Hepatocyte (in vitro differentiated cells): ENCODE measurements around the gene RBKS. TPM values are rescaled to one million over a fixed set of nuclear protein-coding genes. Genes with fewer than 3 reads are reported as not detected.

Experiments
- DNase-seq: peaks from one replicate; pipeline ENCODE4 v3.0.0-alpha.2; 2016; ENCODE audit warnings: low spot score
- H2AFZ ChIP-seq: fragments of 200-600 bp; sonication (generic); 2 replicates; pipeline ENCODE4 v1.6.0; 2016; ENCODE audit warnings: antibody characterized with exemption, mild to moderate bottlenecking
- H3K27ac ChIP-seq: fragments of 200-600 bp; sonication (generic); 2 replicates; pipeline ENCODE4 v1.5.1; 2016; ENCODE audit warnings: mild to moderate bottlenecking
- H3K27me3 ChIP-seq: fragments of 200-600 bp; sonication (generic); 2 replicates; pipeline ENCODE4 v1.6.1; 2016
- H3K36me3 ChIP-seq: fragments of 200-600 bp; sonication (generic); replicated peaks from 2 replicates; pipeline ENCODE4 v1.5.1; 2016; ENCODE audit warnings: low read depth; ENCODE audit not compliant: insufficient read depth
- H3K4me1 ChIP-seq: fragments of 200-600 bp; sonication (generic); 2 replicates; pipeline ENCODE4 v1.5.1; 2016; ENCODE audit warnings: mild to moderate bottlenecking, moderate library complexity; ENCODE audit not compliant: insufficient read depth
- H3K4me2 ChIP-seq: fragments of 200-600 bp; sonication (generic); 2 replicates; pipeline ENCODE4 v1.6.0; 2016
- H3K4me3 ChIP-seq: fragments of 200-600 bp; sonication (generic); 2 replicates; pipeline ENCODE4 v1.5.1; 2016; ENCODE audit warnings: mild to moderate bottlenecking
- H3K79me2 ChIP-seq: fragments of 200-600 bp; sonication (generic); 2 replicates; pipeline ENCODE4 v1.6.0; 2017; ENCODE audit warnings: mild to moderate bottlenecking
- H3K9me2 ChIP-seq: fragments of 200-600 bp; sonication (generic); replicated peaks from 2 replicates; pipeline ENCODE4 v1.6.0; 2017; ENCODE audit warnings: mild to moderate bottlenecking; ENCODE audit not compliant: insufficient read depth
- H3K9me3 ChIP-seq: fragments of 200-600 bp; sonication (generic); 2 replicates; pipeline ENCODE4 v1.5.1; 2016; ENCODE audit warnings: low read depth, mild to moderate bottlenecking
- H4K20me1 ChIP-seq: fragments of 200-600 bp; sonication (generic); 2 replicates; pipeline ENCODE4 v1.6.0; 2016; ENCODE audit warnings: mild to moderate bottlenecking; ENCODE audit not compliant: insufficient read depth, poor library complexity, severe bottlenecking
- EZH2 ChIP-seq: fragments of 200-600 bp; sonication (generic); IDR thresholded peaks from 2 replicates; pipeline ENCODE4 v1.6.1; 2016; ENCODE audit warnings: antibody characterized with exemption, mild to moderate bottlenecking, borderline replicate concordance
- EZH2phosphoT487 ChIP-seq: fragments of 200-600 bp; sonication (generic); IDR thresholded peaks from one replicate; pipeline ENCODE4 v1.6.1; 2018; ENCODE audit warnings: antibody characterized with exemption, mild to moderate bottlenecking, low read depth, moderate library complexity; ENCODE audit not compliant: unreplicated experiment, severe bottlenecking
- WGBS: methylation state at CpG from one replicate; pipeline ENCODE4 v1.1.6; 2016; ENCODE audit warnings: low lambda C conversion rate; ENCODE audit errors: missing lambda C conversion rate; 5-methylcytosine and 5-hydroxymethylcytosine counted together
- polyA plus RNA-seq: library from polyadenylated mRNA; unstranded; fragments of >200 nt; fragmentation: Nextera tagmentation; extraction: Ambion mirVana; gene quantifications from 2 replicates; pipeline ENCODE4 v1.2.1, GENCODE V29; 2016
- total RNA-seq: library from RNA; depleted of rRNA; stranded (reverse); fragments of >200 nt; gene quantifications from 2 replicates; pipeline ENCODE4 v1.2.3, GENCODE V29; 2014
- TF ChIP-seq, protein P1 (sequence below): fragments of 200-600 bp; sonication (generic); IDR thresholded peaks from 2 replicates; pipeline ENCODE4 v1.5.1; 2016; ENCODE audit warnings: antibody characterized with exemption, mild to moderate bottlenecking; ENCODE audit not compliant: poor library complexity

RBKS gene
- total and polyA plus RNA-seq, 2 experiments from 2014 or later = 5.5 to 7.2 TPM

DNA sequence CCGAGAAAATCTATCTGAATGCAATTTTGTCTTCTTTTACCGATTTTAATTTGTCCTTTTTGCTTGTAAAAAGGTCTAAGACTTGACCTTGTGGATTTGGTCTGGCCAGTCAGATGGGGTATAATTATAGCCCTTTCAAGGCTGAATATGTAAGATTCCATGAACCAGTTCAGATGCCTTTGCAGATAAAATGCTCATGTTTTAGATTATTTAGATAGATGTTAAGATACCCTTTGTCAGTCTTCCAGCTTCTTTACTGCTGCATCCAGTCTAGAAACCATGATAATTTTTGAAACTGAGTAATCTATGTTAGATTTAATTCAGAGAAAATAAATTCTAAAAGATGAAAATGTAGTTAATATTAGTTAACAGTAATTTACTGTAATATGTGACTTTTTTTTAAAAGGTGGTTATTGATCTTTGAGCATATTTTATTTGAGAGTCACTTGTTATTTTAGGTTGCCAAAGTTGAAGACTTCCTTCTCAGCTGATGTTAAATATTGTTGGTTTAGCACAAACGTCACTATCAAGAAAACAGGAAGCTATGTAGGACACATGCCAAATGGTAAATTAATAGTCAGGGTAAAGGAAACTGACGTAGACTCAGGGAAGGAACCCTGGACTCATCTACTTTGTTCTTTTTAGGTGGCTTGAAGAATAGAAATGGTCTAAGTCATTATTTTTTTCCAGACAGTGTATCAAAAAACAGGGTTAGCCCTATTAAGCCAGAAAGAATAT lies 30.1 kb upstream of the RBKS start:
- DNase-seq = no peak

DNA sequence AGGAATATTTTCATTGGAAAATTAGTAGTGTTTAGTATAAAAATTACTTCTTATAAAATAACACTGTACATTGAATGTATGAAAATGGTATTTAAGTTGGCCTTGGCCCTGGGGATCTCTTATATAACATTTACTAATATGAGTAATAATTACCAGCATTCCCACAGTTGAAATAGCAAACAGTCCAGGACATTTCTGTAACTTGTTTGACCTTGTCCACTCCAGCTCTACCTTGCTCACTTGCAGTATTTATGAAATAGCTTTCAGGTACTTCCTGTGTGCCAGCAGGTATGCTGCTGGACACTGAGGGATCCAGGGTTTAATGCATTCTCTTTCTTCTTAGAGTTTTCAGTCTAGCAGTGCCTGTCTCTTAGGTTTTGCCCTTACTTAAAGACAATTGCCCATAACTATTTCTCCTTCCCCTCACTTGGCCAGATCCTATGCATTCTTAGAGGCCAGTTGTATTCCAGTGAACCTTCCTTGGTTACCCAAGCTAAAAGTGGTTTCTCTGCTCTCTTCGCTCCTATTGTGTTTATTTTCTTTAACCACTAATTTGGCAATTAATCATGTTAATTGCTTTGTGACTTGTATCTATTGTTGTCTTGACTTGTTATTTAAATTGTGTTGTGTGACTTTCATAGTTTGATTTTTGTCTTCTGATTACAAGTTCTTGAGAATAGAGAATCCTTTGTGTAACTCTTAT lies 26.3 kb upstream of the RBKS start:
- TF ChIP-seq EZH2 (no peak), EZH2phosphoT487 (no peak)
- TF ChIP-seq, protein P1, sequence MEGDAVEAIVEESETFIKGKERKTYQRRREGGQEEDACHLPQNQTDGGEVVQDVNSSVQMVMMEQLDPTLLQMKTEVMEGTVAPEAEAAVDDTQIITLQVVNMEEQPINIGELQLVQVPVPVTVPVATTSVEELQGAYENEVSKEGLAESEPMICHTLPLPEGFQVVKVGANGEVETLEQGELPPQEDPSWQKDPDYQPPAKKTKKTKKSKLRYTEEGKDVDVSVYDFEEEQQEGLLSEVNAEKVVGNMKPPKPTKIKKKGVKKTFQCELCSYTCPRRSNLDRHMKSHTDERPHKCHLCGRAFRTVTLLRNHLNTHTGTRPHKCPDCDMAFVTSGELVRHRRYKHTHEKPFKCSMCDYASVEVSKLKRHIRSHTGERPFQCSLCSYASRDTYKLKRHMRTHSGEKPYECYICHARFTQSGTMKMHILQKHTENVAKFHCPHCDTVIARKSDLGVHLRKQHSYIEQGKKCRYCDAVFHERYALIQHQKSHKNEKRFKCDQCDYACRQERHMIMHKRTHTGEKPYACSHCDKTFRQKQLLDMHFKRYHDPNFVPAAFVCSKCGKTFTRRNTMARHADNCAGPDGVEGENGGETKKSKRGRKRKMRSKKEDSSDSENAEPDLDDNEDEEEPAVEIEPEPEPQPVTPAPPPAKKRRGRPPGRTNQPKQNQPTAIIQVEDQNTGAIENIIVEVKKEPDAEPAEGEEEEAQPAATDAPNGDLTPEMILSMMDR = no peak
- no peaks in the 10 kb centered on the region for H4K20me1 ChIP-seq
- H3K36me3 ChIP-seq = no peaks in the 10 kb centered on the region
- peak; percentile 16 for DNase-seq
- no peak overlapping the region for H3K4me3 ChIP-seq
- peaks cover 3% of the 10 kb centered on the region for H3K79me2 ChIP-seq
- no peaks in the 10 kb centered on the region for H3K9me3 ChIP-seq
- H3K27me3 ChIP-seq = no peaks in the 10 kb centered on the region
- no peaks in the 10 kb centered on the region for H3K9me2 ChIP-seq
- 100% methylated on average over 1 of the region's 1 CpG for WGBS
- H3K4me2 ChIP-seq = no peak overlapping the region
- peaks cover 35% of the 10 kb centered on the region for H3K4me1 ChIP-seq
- H3K27ac ChIP-seq = peak overlapping the region; percentile 52
- H2AFZ ChIP-seq = no peak overlapping the region

More for the DNA sequence above, 30.1 kb upstream of the RBKS start:
- no peak for TF ChIP-seq EZH2
- TF ChIP-seq, protein P1 = no peak
- no peak for TF ChIP-seq EZH2phosphoT487
- H3K9me2 ChIP-seq = no peaks in the 10 kb centered on the region
- H3K4me2 ChIP-seq = no peak overlapping the region
- no peak overlapping the region for H3K27ac ChIP-seq
- H3K79me2 ChIP-seq = peaks cover 4% of the 10 kb centered on the region
- no peaks in the 10 kb centered on the region for H3K27me3 ChIP-seq
- no peaks in the 10 kb centered on the region for H4K20me1 ChIP-seq
- H3K9me3 ChIP-seq = no peaks in the 10 kb centered on the region
- no peaks in the 10 kb centered on the region for H3K36me3 ChIP-seq
- H3K4me3 ChIP-seq = no peak overlapping the region
- H2AFZ ChIP-seq = no peak overlapping the region
- WGBS = 44% methylated on average over 4 of the region's 4 CpGs
- H3K4me1 ChIP-seq = peaks cover 13% of the 10 kb centered on the region

DNA sequence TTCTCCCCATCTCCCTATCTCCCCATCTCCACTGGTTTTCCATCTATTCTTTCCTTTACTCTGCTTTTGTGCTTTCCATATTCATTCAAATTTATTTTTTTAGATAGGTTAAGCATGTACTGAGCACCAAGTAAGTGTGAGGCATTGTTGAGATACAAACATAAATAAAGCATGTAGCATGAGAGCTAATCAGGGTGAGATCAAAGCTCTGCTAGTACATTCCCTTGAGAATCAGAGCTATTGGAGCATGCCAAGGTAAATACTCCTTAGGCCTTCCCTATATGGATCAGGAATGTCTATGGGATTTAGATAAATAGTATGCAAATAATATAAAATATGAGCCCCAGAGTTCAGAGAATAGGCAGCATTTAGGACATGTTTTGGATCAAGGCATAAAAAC lies 25.7 kb upstream of the RBKS start:
- H4K20me1 ChIP-seq = no peaks in the 10 kb centered on the region
- H3K4me1 ChIP-seq = peaks cover 35% of the 10 kb centered on the region
- no peak overlapping the region for H2AFZ ChIP-seq
- TF ChIP-seq EZH2phosphoT487 (no peak), EZH2 (no peak)
- TF ChIP-seq, protein P1 = no peak
- peak overlapping the region; percentile 52 for H3K27ac ChIP-seq
- no peaks in the 10 kb centered on the region for H3K79me2 ChIP-seq
- DNase-seq = no peak
- no peaks in the 10 kb centered on the region for H3K27me3 ChIP-seq
- no peaks in the 10 kb centered on the region for H3K9me2 ChIP-seq
- no peak overlapping the region for H3K4me2 ChIP-seq
- H3K4me3 ChIP-seq = no peak overlapping the region
- H3K9me3 ChIP-seq = no peaks in the 10 kb centered on the region
- H3K36me3 ChIP-seq = no peaks in the 10 kb centered on the region
